Tibial artery (tissue), 4 donors: Measurements from ENCODE around the gene FAM117B.

ENCODE experiments used
- DNase-seq, 2 donors: peaks; one replicate each; pipeline ENCODE4 v3.0.0-alpha.2; 2019
- H3K27ac ChIP-seq, 2 donors: fragments of 200-600 bp; sonication (generic) in 1 of 2; 1 replicate in 1 of 2; 2 replicates in 1 of 2; pipeline ENCODE4 v1.5.1; 2018 to 2019; ENCODE audit warnings: mild to moderate bottlenecking in 1 of 2
- H3K27me3 ChIP-seq, 2 donors: fragments of 200-600 bp; sonication (generic) in 1 of 2; one replicate each; pipeline versions ENCODE4 v1.5.1 to v1.6.0; 2016 to 2019
- H3K36me3 ChIP-seq, 3 donors: fragments of 200-600 bp; sonication (generic) in 2 of 3; one replicate each; pipeline ENCODE4 v1.5.1; 2016 to 2019; ENCODE audit warnings: mild to moderate bottlenecking in 2 of 3
- H3K4me1 ChIP-seq, 4 donors: fragments of 200-600 bp; sonication (generic) in 2 of 4; 1 replicate in 3 of 4; 2 replicates in 1 of 4; pipeline ENCODE4 v1.5.1; 2016 to 2019
- H3K4me3 ChIP-seq, 2 donors: fragments of 200-600 bp; sonication (generic) in 1 of 2; 1 replicate in 1 of 2; 2 replicates in 1 of 2; pipeline ENCODE4 v1.5.1; 2018 to 2019; ENCODE audit warnings: mild to moderate bottlenecking in 2 of 2
- H3K9me3 ChIP-seq, 3 donors: fragments of 200-600 bp; sonication (generic) in 1 of 3; one replicate each; pipeline ENCODE4 v1.5.1; 2016 to 2019
- intact Hi-C: fragments of 100-400 bp; cut with DNase I; formaldehyde crosslinking; loops from one replicate; pipeline ENCODE4 v1.15.0; 2023; ENCODE audit warnings: low total_unique reads
- TF ChIP-seq, protein P1 (sequence below), 2 experiments: fragments of 200-600 bp in 1 of 2; fragments of 450-650 bp in 1 of 2; IDR thresholded peaks; one replicate each; pipeline ENCODE4 v1.5.1; 2017 to 2019; ENCODE audit warnings: antibody characterized with exemption in 2 of 2, mild to moderate bottlenecking in 1 of 2, moderate library complexity in 1 of 2

FAM117B gene

DNA sequence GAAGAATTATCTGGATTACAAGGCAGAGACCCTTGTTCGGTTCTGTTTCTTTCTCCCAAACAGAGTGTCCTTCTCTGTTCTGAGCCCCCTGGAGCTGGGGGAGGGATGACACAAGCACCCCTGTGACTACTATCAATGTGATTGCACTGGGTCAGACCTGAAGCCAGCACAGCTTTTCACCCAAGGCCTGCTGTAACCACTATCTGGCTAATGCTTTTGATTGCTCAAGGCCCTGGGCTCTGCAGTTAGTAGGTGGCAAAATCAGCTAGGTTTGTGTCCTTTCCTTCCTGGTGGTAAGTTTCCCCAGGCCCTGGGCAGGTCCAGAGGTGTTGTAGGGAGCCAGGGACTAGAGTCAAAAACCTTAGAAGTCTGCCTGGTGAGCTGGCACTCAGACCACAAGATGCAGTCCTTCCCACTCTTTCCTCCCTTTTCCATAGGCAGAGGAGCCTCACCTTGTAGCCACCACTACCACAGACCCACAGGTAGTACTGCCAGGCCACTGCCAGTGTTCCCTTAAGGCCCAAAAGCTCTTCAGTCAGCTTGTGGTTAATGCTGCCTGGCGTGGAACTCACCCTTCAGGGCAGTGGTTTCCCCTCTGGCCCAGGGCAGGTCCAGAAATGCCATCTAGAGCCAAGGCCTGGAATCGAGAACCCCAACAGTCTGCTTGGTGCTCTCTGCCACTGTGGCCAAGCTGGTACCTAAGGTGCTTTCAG lies 83.0 kb downstream of the FAM117B start:
- H3K4me3 ChIP-seq, result no peak overlapping the region
- no peak overlapping the region for H3K27ac ChIP-seq
- intact Hi-C loops, result no loop called here
- H3K9me3 ChIP-seq, result peaks cover 0 to 19% (median 0%) of the 10 kb centered on the region in 3 donors
- TF ChIP-seq, protein P1, sequence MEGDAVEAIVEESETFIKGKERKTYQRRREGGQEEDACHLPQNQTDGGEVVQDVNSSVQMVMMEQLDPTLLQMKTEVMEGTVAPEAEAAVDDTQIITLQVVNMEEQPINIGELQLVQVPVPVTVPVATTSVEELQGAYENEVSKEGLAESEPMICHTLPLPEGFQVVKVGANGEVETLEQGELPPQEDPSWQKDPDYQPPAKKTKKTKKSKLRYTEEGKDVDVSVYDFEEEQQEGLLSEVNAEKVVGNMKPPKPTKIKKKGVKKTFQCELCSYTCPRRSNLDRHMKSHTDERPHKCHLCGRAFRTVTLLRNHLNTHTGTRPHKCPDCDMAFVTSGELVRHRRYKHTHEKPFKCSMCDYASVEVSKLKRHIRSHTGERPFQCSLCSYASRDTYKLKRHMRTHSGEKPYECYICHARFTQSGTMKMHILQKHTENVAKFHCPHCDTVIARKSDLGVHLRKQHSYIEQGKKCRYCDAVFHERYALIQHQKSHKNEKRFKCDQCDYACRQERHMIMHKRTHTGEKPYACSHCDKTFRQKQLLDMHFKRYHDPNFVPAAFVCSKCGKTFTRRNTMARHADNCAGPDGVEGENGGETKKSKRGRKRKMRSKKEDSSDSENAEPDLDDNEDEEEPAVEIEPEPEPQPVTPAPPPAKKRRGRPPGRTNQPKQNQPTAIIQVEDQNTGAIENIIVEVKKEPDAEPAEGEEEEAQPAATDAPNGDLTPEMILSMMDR (IDR thresholded peaks at IDR 0.05), result no peak
- H3K4me1 ChIP-seq, result no peaks in the 10 kb centered on the region
- H3K36me3 ChIP-seq, result no peaks in the 10 kb centered on the region
- DNase-seq, result no peak
- H3K27me3 ChIP-seq, result no peaks in the 10 kb centered on the region

DNA sequence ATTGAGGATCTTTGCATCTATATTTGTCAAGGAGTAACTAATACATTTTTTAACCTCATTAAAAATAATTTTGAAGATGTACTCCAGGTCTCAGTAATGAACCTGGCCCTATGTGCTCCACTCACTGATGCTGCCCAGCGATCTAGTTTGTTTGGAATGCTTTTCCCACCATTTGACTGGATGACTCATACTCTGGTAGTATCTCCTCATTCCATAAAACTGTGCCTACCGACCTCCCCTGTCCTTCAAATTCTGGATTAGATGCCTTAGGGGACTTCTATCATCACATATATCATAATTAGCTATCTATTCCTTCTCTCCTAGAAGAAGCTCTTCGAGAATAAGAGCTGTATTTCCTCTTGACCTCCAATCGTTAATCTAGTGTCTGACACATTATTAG lies 83.8 kb downstream of the FAM117B start:
- no peak for DNase-seq
- Histone ChIP-seq H3K4me3 (no peak overlapping the region), H3K36me3 (no peaks in the 10 kb centered on the region), H3K27me3 (no peaks in the 10 kb centered on the region), H3K9me3 (peaks cover 0 to 18% (median 0%) of the 10 kb centered on the region in 3 donors), H3K4me1 (no peaks in the 10 kb centered on the region), H3K27ac (no peak overlapping the region)
- TF ChIP-seq, protein P1 (IDR thresholded peaks at IDR 0.05), result no peak
- intact Hi-C loops, result no loop called here

DNA sequence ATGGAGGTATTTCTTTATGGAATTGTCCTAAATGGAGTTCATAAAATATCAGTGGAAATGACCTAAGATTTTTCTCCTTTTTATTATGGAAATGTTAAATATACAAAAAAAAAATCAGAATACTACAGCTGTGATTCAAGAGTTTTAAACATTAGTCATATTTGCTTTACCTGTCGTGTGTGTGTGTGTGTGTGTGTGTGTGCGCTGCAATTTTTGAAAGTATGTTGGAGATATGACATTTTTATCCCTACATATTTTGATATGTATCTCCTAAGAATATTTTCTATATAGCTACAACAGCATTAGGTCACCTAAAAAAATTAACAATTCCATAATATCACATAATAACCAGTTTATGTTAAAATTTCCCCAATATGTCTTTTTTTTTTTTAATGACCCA lies 85.5 kb downstream of the FAM117B start:
- TF ChIP-seq, protein P1 (IDR thresholded peaks at IDR 0.05), result no peak
- no peak for DNase-seq
- H3K36me3 ChIP-seq, result no peaks in the 10 kb centered on the region
- no peak overlapping the region for H3K27ac ChIP-seq
- H3K9me3 ChIP-seq, result peaks cover 0 to 17% (median 0%) of the 10 kb centered on the region in 3 donors
- H3K4me1 ChIP-seq, result no peaks in the 10 kb centered on the region
- intact Hi-C loops, result no loop called here
- no peak overlapping the region for H3K4me3 ChIP-seq
- H3K27me3 ChIP-seq, result no peaks in the 10 kb centered on the region

DNA sequence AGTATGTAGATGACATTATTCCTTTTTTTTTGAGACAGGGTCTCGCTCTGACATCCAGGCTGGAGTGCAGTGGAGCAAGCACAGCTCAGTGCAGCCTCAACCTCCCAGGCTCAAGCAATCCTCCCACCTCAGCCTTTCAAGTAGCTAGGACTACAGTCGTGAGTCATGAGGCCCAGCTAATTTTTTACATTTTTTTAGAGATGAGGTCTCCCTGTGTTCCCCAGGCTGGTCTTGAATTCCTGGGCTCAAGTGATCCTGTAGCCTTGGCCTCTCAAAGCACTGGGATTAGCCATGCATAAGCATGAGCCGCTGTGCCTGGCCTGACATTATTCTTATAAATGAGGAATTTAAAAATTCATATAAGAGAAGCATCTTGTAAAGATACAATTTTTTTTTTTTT lies 86.9 kb downstream of the FAM117B start:
- TF ChIP-seq, protein P1 (IDR thresholded peaks at IDR 0.05), result no peak
- Histone ChIP-seq H3K9me3 (peaks cover 0 to 7% (median 0%) of the 10 kb centered on the region in 3 donors), H3K36me3 (no peaks in the 10 kb centered on the region), H3K4me1 (no peaks in the 10 kb centered on the region), H3K27me3 (no peaks in the 10 kb centered on the region), H3K4me3 (no peak overlapping the region), H3K27ac (no peak overlapping the region)
- intact Hi-C loops, result no loop called here
- DNase-seq, result no peak

DNA sequence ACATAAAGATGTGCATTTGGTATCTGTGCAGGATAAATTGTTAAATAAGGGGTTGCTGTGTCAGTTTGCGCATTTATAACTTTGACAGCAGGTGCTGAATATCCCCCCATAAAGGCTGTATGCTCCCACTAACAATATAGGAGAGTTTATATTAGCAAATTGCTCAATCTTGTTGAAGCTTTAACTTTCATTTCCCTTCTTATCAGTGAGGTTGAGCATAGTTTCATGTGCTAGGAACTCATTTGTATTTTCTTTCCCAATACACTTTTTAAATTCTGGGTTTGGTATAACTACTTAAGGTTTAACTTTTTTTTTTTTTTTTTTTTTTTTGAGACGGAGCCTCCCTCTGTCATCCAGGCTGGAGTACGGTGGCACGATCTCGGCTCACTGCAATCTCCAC lies 89.0 kb downstream of the FAM117B start:
- TF ChIP-seq, protein P1 (IDR thresholded peaks at IDR 0.05), result no peak

More for the DNA sequence above, 89.0 kb downstream of the FAM117B start:
- H3K27me3 ChIP-seq, result no peaks in the 10 kb centered on the region
- intact Hi-C loops, result no loop called here
- no peak overlapping the region for H3K4me3 ChIP-seq
- no peaks in the 10 kb centered on the region for H3K36me3 ChIP-seq
- no peaks in the 10 kb centered on the region for H3K9me3 ChIP-seq
- no peak overlapping the region for H3K27ac ChIP-seq
- DNase-seq, result no peak
- H3K4me1 ChIP-seq, result no peaks in the 10 kb centered on the region
